K562 (cell line): ENCODE results near the gene RAI2.

Experiments
- EZH2 ChIP-seq: IDR thresholded peaks from 2 replicates; pipeline ENCODE4 v1.6.1; 2012; ENCODE audit warnings: low read depth, mild to moderate bottlenecking, inconsistent platforms, low read length, borderline replicate concordance
- SP2 ChIP-seq: IDR thresholded peaks from 2 replicates; pipeline ENCODE4 v1.6.1; 2011; ENCODE audit warnings: mild to moderate bottlenecking, low read depth, low read length, moderate library complexity; ENCODE audit not compliant: poor library complexity, severe bottlenecking; ENCODE audit errors: extremely low read depth
- TF ChIP-seq, protein P1 (sequence below): sonication (generic); formaldehyde crosslinking; IDR thresholded peaks from 2 replicates; pipeline ENCODE4 v1.8.1; 2023; ENCODE audit warnings: missing genetic modification reagents, mild to moderate bottlenecking, borderline replicate concordance

DNA sequence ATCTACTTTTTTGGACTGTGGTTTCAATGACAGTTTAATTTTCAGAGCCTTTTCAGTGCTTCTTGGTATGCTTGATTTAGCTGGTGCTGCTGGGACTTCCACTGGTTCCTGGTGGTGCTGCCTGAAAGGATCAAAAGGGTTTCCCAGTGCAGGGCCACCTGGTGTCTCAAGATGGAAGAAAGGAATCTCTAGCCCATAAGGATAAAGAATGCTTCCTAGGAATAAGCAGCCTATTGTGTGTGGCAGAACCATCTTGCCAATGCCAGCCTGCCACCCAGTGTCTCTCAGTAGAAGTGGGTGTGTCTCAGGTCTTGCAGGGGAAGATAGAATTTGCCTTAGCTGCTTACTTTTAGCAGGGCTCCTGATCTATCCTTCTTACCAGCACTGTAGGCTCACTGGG lies 15.0 kb upstream of the RAI2 start:
- TF ChIP-seq EZH2 (no peak), SP2 (no peak)
- TF ChIP-seq, protein P1, sequence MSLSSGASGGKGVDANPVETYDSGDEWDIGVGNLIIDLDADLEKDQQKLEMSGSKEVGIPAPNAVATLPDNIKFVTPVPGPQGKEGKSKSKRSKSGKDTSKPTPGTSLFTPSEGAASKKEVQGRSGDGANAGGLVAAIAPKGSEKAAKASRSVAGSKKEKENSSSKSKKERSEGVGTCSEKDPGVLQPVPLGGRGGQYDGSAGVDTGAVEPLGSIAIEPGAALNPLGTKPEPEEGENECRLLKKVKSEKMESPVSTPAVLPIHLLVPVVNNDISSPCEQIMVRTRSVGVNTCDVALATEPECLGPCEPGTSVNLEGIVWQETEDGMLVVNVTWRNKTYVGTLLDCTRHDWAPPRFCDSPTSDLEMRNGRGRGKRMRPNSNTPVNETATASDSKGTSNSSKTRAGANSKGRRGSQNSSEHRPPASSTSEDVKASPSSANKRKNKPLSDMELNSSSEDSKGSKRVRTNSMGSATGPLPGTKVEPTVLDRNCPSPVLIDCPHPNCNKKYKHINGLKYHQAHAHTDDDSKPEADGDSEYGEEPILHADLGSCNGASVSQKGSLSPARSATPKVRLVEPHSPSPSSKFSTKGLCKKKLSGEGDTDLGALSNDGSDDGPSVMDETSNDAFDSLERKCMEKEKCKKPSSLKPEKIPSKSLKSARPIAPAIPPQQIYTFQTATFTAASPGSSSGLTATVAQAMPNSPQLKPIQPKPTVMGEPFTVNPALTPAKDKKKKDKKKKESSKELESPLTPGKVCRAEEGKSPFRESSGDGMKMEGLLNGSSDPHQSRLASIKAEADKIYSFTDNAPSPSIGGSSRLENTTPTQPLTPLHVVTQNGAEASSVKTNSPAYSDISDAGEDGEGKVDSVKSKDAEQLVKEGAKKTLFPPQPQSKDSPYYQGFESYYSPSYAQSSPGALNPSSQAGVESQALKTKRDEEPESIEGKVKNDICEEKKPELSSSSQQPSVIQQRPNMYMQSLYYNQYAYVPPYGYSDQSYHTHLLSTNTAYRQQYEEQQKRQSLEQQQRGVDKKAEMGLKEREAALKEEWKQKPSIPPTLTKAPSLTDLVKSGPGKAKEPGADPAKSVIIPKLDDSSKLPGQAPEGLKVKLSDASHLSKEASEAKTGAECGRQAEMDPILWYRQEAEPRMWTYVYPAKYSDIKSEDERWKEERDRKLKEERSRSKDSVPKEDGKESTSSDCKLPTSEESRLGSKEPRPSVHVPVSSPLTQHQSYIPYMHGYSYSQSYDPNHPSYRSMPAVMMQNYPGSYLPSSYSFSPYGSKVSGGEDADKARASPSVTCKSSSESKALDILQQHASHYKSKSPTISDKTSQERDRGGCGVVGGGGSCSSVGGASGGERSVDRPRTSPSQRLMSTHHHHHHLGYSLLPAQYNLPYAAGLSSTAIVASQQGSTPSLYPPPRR, result no peak
